NAMALWA (cell line): ENCODE data around the gene ADAMTS12.

ENCODE experiments used
- DNase-seq: peaks from one replicate; pipeline ENCODE4 v3.0.0-alpha.2; 2015; ENCODE audit warnings: low spot score

Gene ADAMTS12

GRCh38 chr5:33474931-33475499 lies 416.8 kb downstream of the ADAMTS12 start:
- no peak for DNase-seq

- no peak for DNase-seq
These were observed 417.8 kb downstream of the ADAMTS12 start for GRCh38 chr5:33474004-33474403.
